GM18499 (cell line): ENCODE measurements around the gene KCNN1.
"Not testable (repeated sequence)": the region's sequence is repeated elsewhere in the genome, so short reads cannot be mapped to it uniquely, and the experiment has no call there.

Experiments
- ATAC-seq: cut with Tn5 transposase; IDR thresholded peaks from one replicate; pipeline ENCODE4 v1.9.1; 2021; ENCODE audit warnings: moderate number of reproducible peaks; ENCODE audit not compliant: insufficient read depth, unreplicated experiment

Gene KCNN1

GRCh38 chr19:17967257-17968051 is 547 bp downstream of the KCNN1 start:
- no peak for ATAC-seq

- ATAC-seq, result no peak
Observed at GRCh38 chr19:17968362-17968761, 1.5 kb downstream of the KCNN1 start.

- no peak for ATAC-seq
Observed at GRCh38 chr19:17969096-17969792, 2.3 kb downstream of the KCNN1 start.

- no peak for ATAC-seq
Observed at GRCh38 chr19:17972230-17972629, 5.3 kb downstream of the KCNN1 start.

DNA sequence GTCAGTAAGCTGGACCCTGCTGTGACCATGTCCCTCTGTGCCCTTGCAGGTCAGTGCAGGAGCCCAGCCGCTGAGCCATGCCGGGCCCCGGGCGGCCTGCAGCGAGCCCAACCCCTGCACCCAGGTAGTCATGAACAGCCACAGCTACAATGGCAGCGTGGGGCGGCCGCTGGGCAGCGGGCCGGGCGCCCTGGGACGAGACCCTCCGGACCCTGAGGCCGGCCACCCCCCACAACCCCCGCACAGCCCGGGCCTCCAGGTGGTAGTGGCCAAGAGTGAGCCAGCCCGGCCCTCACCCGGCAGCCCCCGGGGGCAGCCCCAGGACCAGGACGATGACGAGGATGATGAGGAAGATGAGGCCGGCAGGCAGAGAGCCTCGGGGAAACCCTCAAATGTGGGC is 6.9 kb downstream of the KCNN1 start:
- ATAC-seq, result no peak

GRCh38 chr19:17974551-17974950 is 7.6 kb downstream of the KCNN1 start:
- no peak for ATAC-seq

GRCh38 chr19:17975032-17975431 is 8.1 kb downstream of the KCNN1 start:
- ATAC-seq, result no peak

- ATAC-seq, result no peak
Observed at GRCh38 chr19:17977021-17977420, 10.1 kb downstream of the KCNN1 start.

DNA sequence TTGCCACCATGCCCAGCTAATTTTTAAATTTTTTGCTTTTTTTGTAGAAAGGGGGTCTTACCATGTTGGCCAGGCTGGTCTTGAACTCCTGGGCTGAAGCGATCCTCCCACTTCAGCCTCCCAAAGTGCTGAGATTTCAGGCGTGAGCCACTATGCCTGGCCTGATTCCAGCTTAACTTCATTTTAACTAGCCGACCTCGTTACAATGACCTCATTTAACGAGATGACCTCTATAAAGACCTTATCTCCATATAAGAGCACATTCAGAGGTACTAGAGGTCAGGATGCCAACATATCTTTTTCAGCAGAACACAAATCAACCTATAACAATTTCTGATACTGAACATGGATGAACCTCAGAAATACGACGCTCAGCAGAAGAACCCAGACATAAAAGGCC is 10.6 kb downstream of the KCNN1 start:
- no peak for ATAC-seq

DNA sequence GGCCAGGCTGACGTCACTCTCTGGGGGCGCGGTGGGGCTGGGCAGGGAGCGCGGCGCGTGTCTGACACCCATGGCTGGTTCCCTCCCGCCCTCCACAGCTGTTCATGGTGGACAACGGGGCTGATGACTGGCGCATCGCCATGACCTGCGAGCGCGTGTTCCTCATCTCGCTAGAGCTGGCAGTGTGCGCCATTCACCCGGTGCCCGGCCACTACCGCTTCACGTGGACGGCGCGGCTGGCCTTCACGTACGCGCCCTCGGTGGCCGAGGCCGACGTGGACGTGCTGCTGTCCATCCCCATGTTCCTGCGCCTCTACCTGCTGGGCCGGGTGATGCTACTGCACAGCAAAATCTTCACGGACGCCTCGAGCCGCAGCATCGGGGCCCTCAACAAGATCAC is 14.7 kb downstream of the KCNN1 start:
- ATAC-seq, result no peak

GRCh38 chr19:17982430-17982829 is 15.5 kb downstream of the KCNN1 start:
- ATAC-seq, result no peak

DNA sequence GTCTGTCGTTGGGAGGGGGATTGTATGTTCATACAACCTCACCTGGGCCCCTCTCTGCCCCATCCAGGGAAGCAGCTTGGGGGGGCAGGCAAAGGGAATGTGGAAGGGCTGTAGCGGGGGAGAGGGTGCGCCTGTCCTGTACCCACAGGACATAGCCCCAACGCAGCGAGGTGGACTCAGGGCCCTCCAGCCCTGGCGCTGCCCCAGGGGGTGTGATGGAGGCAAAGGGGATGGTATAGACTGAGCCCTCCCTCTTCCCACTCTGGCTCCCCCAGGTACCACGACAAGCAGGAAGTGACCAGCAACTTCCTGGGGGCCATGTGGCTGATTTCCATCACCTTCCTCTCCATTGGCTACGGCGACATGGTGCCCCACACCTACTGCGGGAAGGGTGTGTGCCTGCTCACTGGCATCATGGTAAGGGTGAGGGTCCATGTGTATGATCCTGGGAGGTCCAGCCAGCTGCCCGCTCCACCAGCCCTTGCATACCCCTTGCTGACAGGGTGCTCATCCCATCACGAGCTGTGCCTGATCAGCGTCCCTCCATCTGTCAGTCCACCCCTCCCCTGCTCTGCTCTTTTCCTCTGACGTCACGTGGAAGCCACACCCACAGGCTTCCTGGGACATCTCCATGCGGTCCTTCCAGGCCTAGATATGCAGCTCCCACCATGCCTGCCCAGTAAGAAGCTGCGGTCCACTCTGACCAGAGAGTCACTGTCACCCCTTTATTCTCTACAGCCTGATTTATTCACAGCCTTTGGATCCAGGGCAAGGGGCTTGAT is 18.3 kb downstream of the KCNN1 start:
- no peak for ATAC-seq

DNA sequence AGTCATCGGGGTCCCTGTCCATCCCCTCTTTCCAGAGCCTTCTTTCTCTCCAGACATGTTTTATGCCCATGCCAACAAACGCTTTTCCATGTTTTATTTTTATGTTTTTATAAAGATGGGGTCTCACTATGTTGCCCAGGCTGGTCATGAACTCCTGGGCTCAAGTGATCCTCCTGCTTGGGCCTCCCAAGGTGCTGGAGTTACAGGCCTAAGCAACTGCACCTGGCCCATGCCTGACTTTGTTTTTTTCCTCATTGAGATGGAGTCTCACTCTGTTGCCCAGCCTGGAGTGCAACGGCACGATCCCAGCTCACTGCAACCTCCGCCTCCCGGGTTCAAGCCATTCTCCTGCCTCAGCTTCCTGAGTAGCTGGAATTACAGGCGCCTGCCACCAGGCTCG is 19.7 kb downstream of the KCNN1 start:
- ATAC-seq, result not testable (repeated sequence)

DNA sequence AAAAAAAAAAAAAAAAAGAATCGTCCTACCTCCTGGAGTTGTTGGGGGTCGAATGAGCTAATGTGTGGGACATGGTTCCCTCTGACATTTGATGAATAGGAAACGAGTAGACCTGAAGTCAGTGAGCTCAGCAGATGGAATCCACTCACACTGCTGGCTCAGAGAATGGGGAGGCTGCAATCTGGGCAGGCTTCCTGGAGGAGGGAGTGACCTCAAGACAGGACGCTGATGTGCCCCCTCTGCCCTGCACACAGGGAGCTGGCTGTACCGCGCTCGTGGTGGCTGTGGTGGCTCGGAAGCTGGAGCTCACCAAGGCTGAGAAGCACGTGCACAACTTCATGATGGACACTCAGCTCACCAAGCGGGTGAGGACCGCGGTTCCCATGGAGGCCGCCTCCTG is 21.3 kb downstream of the KCNN1 start:
- ATAC-seq, result no peak

DNA sequence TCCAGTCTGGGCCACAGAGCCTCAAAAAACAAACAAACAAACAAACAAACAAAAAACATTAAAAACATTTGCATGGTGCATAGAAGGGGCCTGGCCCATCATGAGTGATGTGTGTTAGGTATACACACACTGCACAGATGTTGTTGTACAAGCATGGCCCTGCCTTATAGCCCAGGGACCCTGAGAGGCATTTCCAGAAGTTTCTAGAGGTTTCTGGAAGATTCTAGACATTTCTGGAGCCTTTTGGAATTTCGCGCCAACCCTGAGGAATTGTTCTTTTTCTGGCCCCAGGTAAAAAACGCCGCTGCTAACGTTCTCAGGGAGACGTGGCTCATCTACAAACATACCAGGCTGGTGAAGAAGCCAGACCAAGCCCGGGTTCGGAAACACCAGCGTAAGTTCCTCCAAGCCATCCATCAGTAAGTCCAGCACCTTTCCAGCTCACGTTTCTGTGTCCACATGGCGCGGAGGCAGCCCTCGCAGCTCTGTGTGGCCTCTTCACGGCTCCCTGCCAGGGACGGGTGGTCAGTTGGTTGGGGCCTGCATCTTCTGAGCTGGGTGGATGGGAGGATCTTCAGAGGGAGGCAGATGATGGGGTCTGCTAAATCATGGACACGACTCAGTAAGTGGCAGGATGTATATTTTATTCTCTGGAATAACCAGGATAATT is 22.7 kb downstream of the KCNN1 start:
- no peak for ATAC-seq

DNA sequence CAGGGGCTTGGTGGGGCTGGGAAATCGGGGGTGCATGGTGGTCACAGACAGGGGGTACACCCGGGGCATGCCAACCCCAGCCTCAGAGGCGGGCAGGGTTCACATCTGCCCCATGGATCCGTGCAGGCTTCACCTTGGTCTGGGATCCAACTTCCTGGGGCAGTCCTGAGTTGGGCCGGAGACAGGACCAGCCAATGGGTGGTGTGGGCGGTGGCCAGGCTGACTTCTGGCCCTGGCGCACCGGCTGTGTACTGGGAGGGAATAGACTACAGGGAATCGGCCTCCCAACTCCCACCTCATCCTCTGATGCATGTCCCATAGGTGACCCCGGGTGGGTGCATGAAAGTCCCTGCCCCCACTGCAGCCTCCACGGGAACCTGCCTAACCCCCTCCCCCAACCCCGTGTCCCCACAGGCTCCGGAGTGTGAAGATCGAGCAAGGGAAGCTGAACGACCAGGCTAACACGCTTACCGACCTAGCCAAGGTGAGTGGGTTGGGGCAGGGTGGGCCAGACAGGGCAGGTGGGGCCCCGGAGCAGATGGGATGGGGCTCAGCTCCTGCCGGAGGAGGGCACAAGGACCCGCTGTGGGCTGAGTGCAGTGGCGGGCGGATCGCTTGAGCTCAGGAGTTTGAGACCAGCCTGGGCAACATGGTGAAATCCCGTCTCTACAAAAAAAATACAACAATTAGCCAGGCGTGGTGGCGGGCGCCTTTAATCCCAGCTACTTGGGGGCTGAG is 26.3 kb downstream of the KCNN1 start:
- no peak for ATAC-seq

- ATAC-seq, result no peak
Observed at GRCh38 chr19:17996826-17997316, 30.0 kb downstream of the KCNN1 start.

- no peak for ATAC-seq
Observed at GRCh38 chr19:17997969-17998826, 31.3 kb downstream of the KCNN1 start.

DNA sequence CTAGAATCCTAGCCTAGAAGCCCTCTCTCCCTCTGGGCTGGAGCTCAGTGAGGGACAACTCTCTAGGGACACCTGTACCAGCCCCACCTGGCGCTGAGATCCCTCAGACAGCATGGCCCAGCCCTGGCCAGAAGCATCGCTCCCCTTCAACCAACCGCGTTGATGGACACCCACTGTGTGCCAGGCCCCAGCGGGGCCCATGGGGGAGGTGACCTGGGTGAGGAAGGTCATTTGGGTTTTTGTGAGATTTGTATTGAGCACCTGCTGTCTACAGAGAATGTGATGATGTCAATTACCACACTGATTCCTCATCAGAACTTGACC is 31.9 kb downstream of the KCNN1 start:
- no peak for ATAC-seq
